HepG2 (cell line): ENCODE measurements around the gene UPK1A. TPM values are rescaled to one million over a fixed set of nuclear protein-coding genes. Genes with fewer than 3 reads are reported as not detected.

Experiments
- AHR ChIP-seq: IDR thresholded peaks from 2 replicates; pipeline ENCODE4 v1.6.1; 2018; ENCODE audit warnings: missing genetic modification reagents, missing compliant biosample characterization
- ATM ChIP-seq: fragments of 450-650 bp; IDR thresholded peaks from 2 replicates; pipeline ENCODE4 v1.7.1; 2017; ENCODE audit warnings: mild to moderate bottlenecking, borderline replicate concordance
- BCL6 ChIP-seq: IDR thresholded peaks from 2 replicates; pipeline ENCODE4 v1.6.1; 2016; ENCODE audit warnings: missing genetic modification reagents, missing compliant biosample characterization
- DNMT1 ChIP-seq: sonication (generic); formaldehyde crosslinking; IDR thresholded peaks from 2 replicates; pipeline ENCODE4 v1.5.1; 2020; ENCODE audit warnings: mild to moderate bottlenecking, missing genetic modification reagents
- GTF2F1 ChIP-seq: fragments of 150-350 bp; IDR thresholded peaks from 2 replicates; pipeline ENCODE4 v1.6.1; 2014; ENCODE audit warnings: low read length
- GTF3A ChIP-seq: sonication (generic); formaldehyde crosslinking; conservative IDR thresholded peaks from 2 replicates; pipeline ENCODE4 v1.4.0; 2020; ENCODE audit warnings: mild to moderate bottlenecking, missing genetic modification reagents
- GZF1 ChIP-seq: sonication (generic); formaldehyde crosslinking; IDR thresholded peaks from 2 replicates; pipeline ENCODE4 v1.5.1; 2020; ENCODE audit warnings: mild to moderate bottlenecking, missing genetic modification reagents
- HNRNPL ChIP-seq: fragments of 200-400 bp; formaldehyde crosslinking; IDR thresholded peaks from 2 replicates; pipeline ENCODE4 v1.6.1; 2017; ENCODE audit warnings: mild to moderate bottlenecking, low read depth, low read length
- HOXA3 ChIP-seq: sonication (generic); formaldehyde crosslinking; IDR thresholded peaks from 2 replicates; pipeline ENCODE4 v1.5.0; 2020; ENCODE audit warnings: missing genetic modification reagents
- JDP2 ChIP-seq: sonication (generic); formaldehyde crosslinking; IDR thresholded peaks from 2 replicates; pipeline ENCODE4 v1.8.1; 2022; ENCODE audit warnings: missing genetic modification reagents, borderline replicate concordance
- KAT2B ChIP-seq: fragments of 150-350 bp; IDR thresholded peaks from 2 replicates; pipeline ENCODE4 v1.6.1; 2014; ENCODE audit warnings: low read depth, low read length, borderline replicate concordance
- MLLT10 ChIP-seq: sonication (generic); formaldehyde crosslinking; IDR thresholded peaks from 2 replicates; pipeline ENCODE4 v1.4.0; 2020; ENCODE audit warnings: missing genetic modification reagents
- MTA1 ChIP-seq: sonication (generic); formaldehyde crosslinking; IDR thresholded peaks from 2 replicates; pipeline ENCODE4 v1.4.0; 2020; ENCODE audit warnings: missing genetic modification reagents, mild to moderate bottlenecking, borderline replicate concordance
- MYNN ChIP-seq: sonication (generic); formaldehyde crosslinking; IDR thresholded peaks from 2 replicates; pipeline ENCODE4 v1.4.0; 2020; ENCODE audit warnings: mild to moderate bottlenecking, low read depth, missing genetic modification reagents
- RFX3 ChIP-seq: IDR thresholded peaks from 2 replicates; pipeline ENCODE4 v1.6.1; 2016; ENCODE audit warnings: missing biosample characterization, missing genetic modification reagents
- SOX6 ChIP-seq, 2 experiments: fragments of 450-650 bp in 1 of 2; sonication (generic) in 1 of 2; formaldehyde crosslinking in 1 of 2; IDR thresholded peaks; 2 replicates each; pipeline versions ENCODE4 v1.4.0 to v1.6.1; 2017 to 2020; ENCODE audit warnings: antibody characterized with exemption in 1 of 2, mild to moderate bottlenecking in 1 of 2, missing genetic modification reagents in 1 of 2
- TOE1 ChIP-seq: sonication (generic); formaldehyde crosslinking; IDR thresholded peaks from 2 replicates; pipeline ENCODE4 v1.4.0; 2020; ENCODE audit warnings: mild to moderate bottlenecking, missing genetic modification reagents
- ZBTB33 ChIP-seq: sonication (generic); formaldehyde crosslinking; IDR thresholded peaks from 2 replicates; pipeline ENCODE4 v1.4.0; 2020; ENCODE audit warnings: missing genetic modification reagents
- ZBTB7B ChIP-seq: sonication (generic); formaldehyde crosslinking; IDR thresholded peaks from 2 replicates; pipeline ENCODE4 v1.4.0; 2020; ENCODE audit warnings: missing genetic modification reagents
- ZNF207 ChIP-seq: fragments of 450-650 bp; IDR thresholded peaks from 2 replicates; pipeline ENCODE4 v1.6.1; 2016; ENCODE audit warnings: antibody characterized with exemption, borderline replicate concordance
- ZNF337 ChIP-seq: sonication (generic); formaldehyde crosslinking; IDR thresholded peaks from 2 replicates; pipeline ENCODE4 v1.5.1; 2020; ENCODE audit warnings: missing genetic modification reagents, low read depth, mild to moderate bottlenecking, borderline replicate concordance
- ZNF354B ChIP-seq: sonication (generic); formaldehyde crosslinking; IDR thresholded peaks from 2 replicates; pipeline ENCODE4 v1.8.0; 2022; ENCODE audit warnings: mild to moderate bottlenecking, missing genetic modification reagents
- ZNF367 ChIP-seq: sonication (generic); formaldehyde crosslinking; IDR thresholded peaks from 2 replicates; pipeline ENCODE4 v1.4.0; 2020; ENCODE audit warnings: missing genetic modification reagents, borderline replicate concordance
- ZNF605 ChIP-seq: sonication (generic); formaldehyde crosslinking; IDR thresholded peaks from 2 replicates; pipeline ENCODE4 v1.8.0; 2022; ENCODE audit warnings: mild to moderate bottlenecking, missing genetic modification reagents
- ZNF614 ChIP-seq: IDR thresholded peaks from 2 replicates; pipeline ENCODE4 v1.6.1; 2018; ENCODE audit warnings: missing biosample characterization, missing genetic modification reagents, inconsistent platforms, borderline replicate concordance
- ZNF800 ChIP-seq: sonication (generic); formaldehyde crosslinking; IDR thresholded peaks from 2 replicates; pipeline ENCODE4 v1.4.0; 2020; ENCODE audit warnings: missing genetic modification reagents
- polyA plus RNA-seq, 8 experiments: library from polyadenylated mRNA; depleted of rRNA in 3 of 8; stranded (reverse) in 7 of 8; unstranded in 1 of 8; fragments of >200 nt; fragmentation: Illumina TruSeq in 4 of 8; extraction: Trizol in 4 of 8; gene quantifications; 2 replicates each; pipeline versions ENCODE4 v1.2.1 to v1.2.3, GENCODE V29; 2011 to 2016; ENCODE audit warnings: low read depth in 4 of 8, missing spikeins in 1 of 8, mixed read lengths in 1 of 8; ENCODE audit not compliant: insufficient read depth in 1 of 8
- total RNA-seq, 5 experiments: library from RNA; depleted of rRNA; stranded (reverse); fragments of >200 nt; fragmentation: Illumina TruSeq; extraction: Trizol; gene quantifications; 2 replicates each; pipeline ENCODE4 v1.2.3, GENCODE V29; 2016; ENCODE audit warnings: low read depth in 1 of 5
- TF ChIP-seq, protein P1 (sequence below): sonication (generic); formaldehyde crosslinking; IDR thresholded peaks from 2 replicates; pipeline ENCODE4 v1.4.0; 2020; ENCODE audit warnings: missing genetic modification reagents

The UPK1A gene
- total and polyA plus RNA-seq, 2 of the 13 experiments (the other 11 are each of a cell fraction or from before 2014, with no cell fraction given) = 2.9 TPM; not detected in 1

GRCh38 chr19:35715981-35716800 is 49.9 kb downstream of the UPK1A start (continued):
- TF ChIP-seq AHR (peak; percentile 42), JDP2 (no peak), ZNF605 (CRISPR knock-in tag) (no peak), GTF2F1 (no peak), ZNF800 (CRISPR knock-in tag) (peak; percentile 74; the same call in 1 of the 2 replicates), ZNF207 (no peak), ZNF614 (CRISPR knock-in tag) (no peak; the same call in 1 of the 2 replicates), ZNF367 (CRISPR knock-in tag) (no peak), ATM (no peak), MLLT10 (CRISPR knock-in tag) (no peak), HNRNPL (0 out of 2 replicates have a peak, but pooled peaks have one; percentile 13), MTA1 (CRISPR knock-in tag) (no peak; the same call in 1 of the 2 replicates), HOXA3 (CRISPR knock-in tag) (no peak), BCL6 (CRISPR knock-in tag) (0 out of 2 replicates have a peak, but pooled peaks have one; percentile 44), ZBTB7B (CRISPR knock-in tag) (no peak), ZBTB33 (CRISPR knock-in tag) (no peak), DNMT1 (no peak), RFX3 (CRISPR knock-in tag) (no peak), SOX6 (IDR thresholded peaks at IDR 0.05) (no peak), SOX6 (CRISPR knock-in tag; IDR thresholded peaks at IDR 0.05) (no peak), TOE1 (CRISPR knock-in tag) (no peak), GZF1 (CRISPR knock-in tag) (0 out of 2 replicates have a peak, but pooled peaks have one; percentile 24), MYNN (CRISPR knock-in tag) (no peak; the same call in 1 of the 2 replicates), KAT2B (no peak), ZNF354B (CRISPR knock-in tag) (no peak), GTF3A (CRISPR knock-in tag) (no peak), ZNF337 (CRISPR knock-in tag) (0 out of 2 replicates have a peak, but pooled peaks have one; percentile 32)
- TF ChIP-seq, protein P1, sequence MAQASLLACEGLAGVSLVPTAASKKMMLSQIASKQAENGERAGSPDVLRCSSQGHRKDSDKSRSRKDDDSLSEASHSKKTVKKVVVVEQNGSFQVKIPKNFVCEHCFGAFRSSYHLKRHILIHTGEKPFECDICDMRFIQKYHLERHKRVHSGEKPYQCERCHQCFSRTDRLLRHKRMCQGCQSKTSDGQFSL (CRISPR knock-in tag) = no peak
